H1 (cell line): ENCODE results near the gene POLN. TPM values are rescaled to one million over a fixed set of nuclear protein-coding genes. Genes with fewer than 3 reads are reported as not detected.

Experiments
- CTCF ChIA-PET: fragments of 300-600 bp; sonication (Branson Sonifier 250); formaldehyde crosslinking; loops from one replicate; lab custom pipeline; 2021; ENCODE audit not compliant: partially characterized antibody; lab: Charles Lee
- POLR2A ChIA-PET: fragments of 300-600 bp; sonication (Branson Sonifier 250); formaldehyde crosslinking; loops from one replicate; lab custom pipeline; 2021; ENCODE audit warnings: inconsistent platforms; ENCODE audit not compliant: partially characterized antibody; lab: Charles Lee
- DNase-seq, 2 experiments: peaks; one replicate each; pipeline versions ENCODE4 v3.0.0 to v3.0.0-alpha.2; 2010 to 2022; ENCODE audit warnings: low spot score in 2 of 2, low read depth in 1 of 2, mixed read lengths in 1 of 2
- FAIRE-seq: peaks from 2 replicates; lab custom pipeline; 2011; peaks lifted over from hg19 to GRCh38; lab: Jason Lieb, UNC
- H2AFZ ChIP-seq: 2 replicates; pipeline ENCODE4 v1.8.1; 2012; ENCODE audit warnings: low read length, inconsistent platforms
- H2AK5ac ChIP-seq: 2 replicates; pipeline ENCODE4 v1.6.1; 2013; ENCODE audit warnings: low read depth, low read length
- H2BK120ac ChIP-seq: replicated peaks from 2 replicates; pipeline ENCODE3; 2013; ENCODE audit warnings: low read depth, low read length, inconsistent platforms
- H2BK12ac ChIP-seq: 2 replicates; pipeline ENCODE4 v1.6.1; 2013; ENCODE audit warnings: low read depth, low read length
- H2BK15ac ChIP-seq: 2 replicates; pipeline ENCODE4 v1.6.1; 2013; ENCODE audit warnings: low read length
- H2BK20ac ChIP-seq: 2 replicates; pipeline ENCODE4 v1.6.1; 2013; ENCODE audit warnings: low read length
- H2BK5ac ChIP-seq: 2 replicates; pipeline ENCODE4 v1.6.1; 2013; ENCODE audit warnings: low read depth, low read length
- H3K14ac ChIP-seq: 2 replicates; pipeline ENCODE4 v1.6.1; 2013; ENCODE audit warnings: inconsistent platforms; ENCODE audit not compliant: insufficient read length
- H3K18ac ChIP-seq: 2 replicates; pipeline ENCODE4 v1.6.1; 2013; ENCODE audit warnings: low read length; ENCODE audit errors: extremely low read depth
- H3K23ac ChIP-seq: 2 replicates; pipeline ENCODE4 v1.6.1; 2013; ENCODE audit warnings: inconsistent platforms; ENCODE audit not compliant: insufficient read length
- H3K23me2 ChIP-seq: 2 replicates; pipeline ENCODE4 v1.6.1; 2013; ENCODE audit warnings: low read depth, low read length
- H3K27ac ChIP-seq: 2 replicates; pipeline ENCODE4 v1.6.1; 2011; ENCODE audit warnings: low read depth, low read length, inconsistent platforms
- H3K27me3 ChIP-seq, 4 experiments: replicated peaks in 1 of 4; 1 replicate in 1 of 4; 2 replicates in 3 of 4; pipeline versions ENCODE4 v1.6.1 to v1.8.1; 2011 to 2013; ENCODE audit warnings: low read length in 3 of 4, mild to moderate bottlenecking in 3 of 4, inconsistent platforms in 2 of 4, mixed read lengths in 2 of 4, moderate library complexity in 1 of 4; ENCODE audit not compliant: control insufficient read depth in 3 of 4, insufficient read depth in 3 of 4; ENCODE audit errors: extremely low read depth in 1 of 4
- H3K36me3 ChIP-seq, 4 experiments: 2 replicates each; pipeline versions ENCODE4 v1.6.1 to v1.8.1; 2011 to 2013; ENCODE audit warnings: mild to moderate bottlenecking in 4 of 4, low read length in 3 of 4, moderate library complexity in 2 of 4, control low read depth in 1 of 4, inconsistent platforms in 1 of 4; ENCODE audit not compliant: insufficient read depth in 4 of 4, control insufficient read depth in 2 of 4
- H3K4ac ChIP-seq: replicated peaks from 2 replicates; pipeline ENCODE3; 2013; ENCODE audit warnings: low read length, low read depth, mixed read lengths, inconsistent platforms; ENCODE audit not compliant: insufficient read length
- H3K4me1 ChIP-seq, 4 experiments: replicated peaks in 1 of 4; 1 replicate in 1 of 4; 2 replicates in 3 of 4; pipeline versions ENCODE4 v1.6.1 to v1.8.1; 2011 to 2013; ENCODE audit warnings: low read length in 3 of 4, inconsistent platforms in 2 of 4, mixed read lengths in 1 of 4; ENCODE audit not compliant: insufficient read depth in 4 of 4, control insufficient read depth in 3 of 4
- H3K4me2 ChIP-seq, 2 experiments: 2 replicates each; pipeline versions ENCODE4 v1.6.1 to v1.8.1; 2011 to 2013; ENCODE audit warnings: low read depth in 2 of 2, low read length in 2 of 2, control low read depth in 1 of 2, inconsistent platforms in 1 of 2, mild to moderate bottlenecking in 1 of 2; ENCODE audit not compliant: insufficient read depth in 1 of 2
- H3K4me3 ChIP-seq, 4 experiments: fragments of 200-600, 300-600 bp in 1 of 4; sonication (generic), shearing (Covaris generic), sonication (Bioruptor Twin) in 1 of 4; 2 replicates each; pipeline versions ENCODE4 v1.5.1 to v1.8.1; 2011 to 2016; ENCODE audit warnings: low read length in 4 of 4, low read depth in 3 of 4, control low read depth in 2 of 4, inconsistent platforms in 2 of 4, mild to moderate bottlenecking in 2 of 4, mixed read lengths in 1 of 4, moderate library complexity in 1 of 4; ENCODE audit not compliant: insufficient read depth in 2 of 4; ENCODE audit errors: extremely low read depth in 1 of 4
- H3K56ac ChIP-seq: replicated peaks from 2 replicates; pipeline ENCODE3; 2013; ENCODE audit warnings: low read depth, mild to moderate bottlenecking, mixed read lengths, low read length, inconsistent platforms; ENCODE audit not compliant: insufficient read length
- H3K79me1 ChIP-seq: 2 replicates; pipeline ENCODE4 v1.6.1; 2013; ENCODE audit warnings: low read depth, low read length, control low read depth
- H3K79me2 ChIP-seq, 2 experiments: 2 replicates each; pipeline versions ENCODE4 v1.6.1 to v1.8.1; 2012 to 2013; ENCODE audit warnings: low read length in 2 of 2, mild to moderate bottlenecking in 2 of 2, inconsistent platforms in 1 of 2; ENCODE audit not compliant: insufficient read depth in 2 of 2, control insufficient read depth in 1 of 2
- H3K9ac ChIP-seq, 4 experiments: replicated peaks in 1 of 4; 1 replicate in 1 of 4; 2 replicates in 3 of 4; pipeline versions ENCODE4 v1.6.1 to v1.8.1; 2011 to 2013; ENCODE audit warnings: low read depth in 3 of 4, low read length in 3 of 4, control low read depth in 2 of 4, mild to moderate bottlenecking in 2 of 4, moderate library complexity in 2 of 4, inconsistent platforms in 1 of 4; ENCODE audit errors: extremely low read depth in 1 of 4
- H3K9me3 ChIP-seq, 2 experiments: 2 replicates each; pipeline versions ENCODE4 v1.6.1 to v1.8.1; 2012 to 2013; ENCODE audit warnings: mild to moderate bottlenecking in 2 of 2, moderate library complexity in 2 of 2, control low read depth in 1 of 2, inconsistent platforms in 1 of 2, low read depth in 1 of 2, low read length in 1 of 2, mixed read lengths in 1 of 2; ENCODE audit not compliant: insufficient read depth in 2 of 2
- H4K20me1 ChIP-seq, 2 experiments: replicated peaks in 1 of 2; 2 replicates each; pipeline versions ENCODE3 to v1.8.1; 2011 to 2013; ENCODE audit warnings: inconsistent platforms in 2 of 2, low read length in 2 of 2, mild to moderate bottlenecking in 1 of 2; ENCODE audit not compliant: insufficient read depth in 2 of 2, control insufficient read depth in 1 of 2
- H4K5ac ChIP-seq: 2 replicates; pipeline ENCODE4 v1.6.1; 2013; ENCODE audit warnings: low read length, low read depth, mixed read lengths, inconsistent platforms; ENCODE audit not compliant: insufficient read length
- H4K8ac ChIP-seq: 2 replicates; pipeline ENCODE4 v1.8.0; 2013; ENCODE audit warnings: mild to moderate bottlenecking, moderate library complexity, low read length, inconsistent platforms; ENCODE audit not compliant: insufficient read depth; ENCODE audit errors: extremely low read depth
- H4K91ac ChIP-seq: replicated peaks from 2 replicates; pipeline ENCODE3; 2013; ENCODE audit warnings: low read length, mixed read lengths, inconsistent platforms; ENCODE audit not compliant: insufficient read length
- ASH2L ChIP-seq: fragments of 200-600, 300-600 bp; sonication (generic); IDR thresholded peaks from one replicate; pipeline ENCODE4 v1.7.1; 2017; ENCODE audit warnings: low read length
- BACH1 ChIP-seq: IDR thresholded peaks from 2 replicates; pipeline ENCODE4 v1.6.1; 2012; ENCODE audit warnings: low read length, improper control_type of control experiment
- CEBPB ChIP-seq: IDR thresholded peaks from 2 replicates; pipeline ENCODE4 v1.6.1; 2012; ENCODE audit warnings: low read depth, low read length
- CHD1 ChIP-seq: IDR thresholded peaks from 2 replicates; pipeline ENCODE4 v1.6.1; 2012; ENCODE audit warnings: low read depth, low read length, improper control_type of control experiment
- CREB1 ChIP-seq: IDR thresholded peaks from 2 replicates; pipeline ENCODE4 v1.6.1; 2012; ENCODE audit warnings: inconsistent platforms
- GABPA ChIP-seq: IDR thresholded peaks from 2 replicates; pipeline ENCODE4 v1.6.1; 2011; ENCODE audit warnings: mild to moderate bottlenecking, low read length, moderate library complexity, borderline replicate concordance; ENCODE audit not compliant: insufficient read depth
- GTF2F1 ChIP-seq: IDR thresholded peaks from 2 replicates; pipeline ENCODE4 v1.6.1; 2012; ENCODE audit warnings: low read depth, low read length, improper control_type of control experiment, borderline replicate concordance
- HDAC2 ChIP-seq, 2 experiments: fragments of 300-600 bp in 1 of 2; sonication (generic) in 1 of 2; IDR thresholded peaks; 2 replicates each; pipeline ENCODE4 v1.6.1; 2011 to 2012; ENCODE audit warnings: low read depth in 2 of 2, low read length in 2 of 2, mild to moderate bottlenecking in 2 of 2, moderate library complexity in 2 of 2, borderline replicate concordance in 1 of 2, inconsistent platforms in 1 of 2
- KDM1A ChIP-seq: fragments of 200-600, 300-600 bp; sonication (generic); IDR thresholded peaks from 2 replicates; pipeline ENCODE4 v1.7.1; 2016; ENCODE audit warnings: mild to moderate bottlenecking, low read length, borderline replicate concordance
- NRF1 ChIP-seq: IDR thresholded peaks from 2 replicates; pipeline ENCODE4 v1.6.1; 2011; ENCODE audit warnings: mild to moderate bottlenecking, low read depth, low read length, improper control_type of control experiment
- POLR2A ChIP-seq, 2 experiments: IDR thresholded peaks; 1 replicate in 1 of 2; 2 replicates in 1 of 2; pipeline ENCODE4 v1.6.1; 2011; ENCODE audit warnings: low read depth in 2 of 2, low read length in 2 of 2, mild to moderate bottlenecking in 2 of 2; ENCODE audit errors: control extremely low read depth in 1 of 2
- POU5F1 ChIP-seq: IDR thresholded peaks from 2 replicates; pipeline ENCODE4 v1.6.1; 2011; ENCODE audit warnings: low read depth, mild to moderate bottlenecking, low read length, moderate library complexity
- SAP30 ChIP-seq: fragments of 300-600 bp; sonication (generic); IDR thresholded peaks from 2 replicates; pipeline ENCODE4 v1.7.1; 2012; ENCODE audit warnings: low read length, moderate library complexity, mild to moderate bottlenecking, inconsistent platforms; ENCODE audit not compliant: insufficient read depth, insufficient replicate concordance
- SUZ12 ChIP-seq: fragments of 200-600 bp; sonication (generic); IDR thresholded peaks from 2 replicates; pipeline ENCODE4 v1.6.1; 2012; ENCODE audit warnings: mild to moderate bottlenecking, inconsistent platforms, low read length, moderate library complexity, mixed read lengths
- TAF1 ChIP-seq: IDR thresholded peaks from 2 replicates; pipeline ENCODE4 v1.6.1; 2011; ENCODE audit warnings: mild to moderate bottlenecking, low read depth, low read length
- TEAD4 ChIP-seq: IDR thresholded peaks from 2 replicates; pipeline ENCODE4 v1.6.1; 2012; ENCODE audit warnings: low read depth, low read length, inconsistent platforms, mixed read lengths
- WGBS, 2 experiments: shearing (Covaris generic) in 1 of 2; methylation state at CpG; one replicate each; pipeline versions ENCODE4 v1.1.6 to v1.1.7; 2013 to 2015; ENCODE audit warnings: low lambda C conversion rate in 2 of 2, mixed read lengths in 2 of 2, inconsistent platforms in 1 of 2, low coverage in 1 of 2, missing lambda C conversion rate in 1 of 2; ENCODE audit not compliant: insufficient replicate concordance in 2 of 2, insufficient coverage in 1 of 2, insufficient read length in 1 of 2; ENCODE audit errors: extremely low coverage in 1 of 2, missing lambda C conversion rate in 1 of 2; 5-methylcytosine and 5-hydroxymethylcytosine counted together
- polyA plus RNA-seq, 7 experiments: library from polyadenylated mRNA; depleted of rRNA in 3 of 7; stranded (reverse) in 5 of 7; unstranded in 2 of 7; fragments of >200 nt in 5 of 7; fragments of 200-250 nt in 2 of 7; gene quantifications; 1 replicate in 5 of 7; 2 replicates in 1 of 7; 4 replicates in 1 of 7; pipeline versions ENCODE4 v1.2.1 to v1.2.3, GENCODE V29; 2011 to 2013; ENCODE audit warnings: missing spikeins in 2 of 7, mixed read lengths in 2 of 7
- total RNA-seq: library from RNA; stranded (reverse); fragmentation: NEBNext Ultra II Directional; extraction: Animal tissue kit (Norgen Biotek cat#: 25700); gene quantifications from 2 replicates; pipeline ENCODE4 v1.2.1, GENCODE V29; 2021

The POLN gene
- total and polyA plus RNA-seq, 2 of the 8 experiments (the other 6 are each of a cell fraction or from before 2014, with no cell fraction given): 0.98 to 1.5 TPM

DNA sequence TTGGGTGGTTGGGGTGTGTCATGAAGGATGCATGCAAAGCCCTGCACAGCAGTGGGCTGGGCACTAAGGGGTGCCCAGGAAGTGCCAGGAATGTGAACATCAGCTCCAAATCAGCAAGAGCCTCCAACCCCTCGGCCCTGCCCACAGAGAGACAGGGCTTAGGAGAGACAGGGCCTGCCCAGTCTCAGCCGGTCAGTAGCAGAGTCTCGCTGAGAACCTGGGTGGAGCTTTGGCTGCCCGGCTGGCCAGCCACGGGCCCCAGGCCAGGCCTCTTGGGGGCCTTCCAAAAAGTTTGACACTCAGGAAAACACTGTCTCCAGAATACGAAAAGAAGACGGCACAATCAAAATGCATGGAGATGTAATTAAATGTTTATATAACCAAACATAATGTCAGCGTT is 24.3 kb upstream of the POLN start:
- Histone ChIP-seq H3K23me2 (peaks cover 7% of the 10 kb centered on the region; the same call in 1 of the 2 replicates), H3K27me3 (no peaks in the 10 kb centered on the region), H3K4me3 (no peak overlapping the region), H3K4me1 (peaks cover 0 to 15% (median 10%) of the 10 kb centered on the region in 4 experiments; a peak in 5 of 7 replicates), H2BK12ac (0 out of 2 replicates have a peak overlapping the region, but pooled peaks have one; percentile 39), H2BK20ac (no peak overlapping the region), H3K14ac (no peak overlapping the region), H2BK5ac (no peak overlapping the region), H3K18ac (no peak overlapping the region), H3K56ac (no peak overlapping the region), H4K8ac (no peak overlapping the region), H3K4me2 (no peak overlapping the region), H3K36me3 (no peaks in the 10 kb centered on the region), H3K27ac (no peak overlapping the region), H2AFZ (no peak overlapping the region), H3K79me1 (no peaks in the 10 kb centered on the region), H2BK120ac (no peak overlapping the region), H3K9ac (no peak overlapping the region), H4K20me1 (no peaks in the 10 kb centered on the region), H3K4ac (no peak overlapping the region), H2AK5ac (no peak overlapping the region), H3K79me2 (no peaks in the 10 kb centered on the region), H3K9me3 (no peaks in the 10 kb centered on the region), H4K91ac (no peak overlapping the region), H2BK15ac (no peak overlapping the region), H4K5ac (no peak overlapping the region), H3K23ac (no peak overlapping the region)
- ChIA-PET CTCF (interaction anchor here (1.1 to 1.5 kb wide), 2 partner anchors 15 to 194 kb away, joined by 3 to 4 read pairs; no protein-coding TSS in a partner anchor), POLR2A (no interaction called here)
- no peak for DNase-seq
- WGBS, 2 experiments: 91% methylated on average over 8 of the region's 8 CpGs; no CpG with 5 or more reads in 1 of the 2 experiments
- no peak for FAIRE-seq
- TF ChIP-seq GABPA: no peak
- TF ChIP-seq POU5F1: no peak
- TF ChIP-seq TAF1: no peak
- TF ChIP-seq NRF1: no peak
- TF ChIP-seq CREB1: no peak
- TF ChIP-seq SAP30: no peak
- no peak for TF ChIP-seq HDAC2 (IDR thresholded peaks at IDR 0.05; ENCODE audit: borderline replicate concordance in 1 of 2, low read depth in 2 of 2, low read length in 2 of 2)
- TF ChIP-seq CHD1: no peak
- TF ChIP-seq TEAD4: no peak
- TF ChIP-seq BACH1: no peak
- TF ChIP-seq KDM1A: no peak
- TF ChIP-seq SUZ12: no peak
- no peak for TF ChIP-seq POLR2A (IDR thresholded peaks at IDR 0.05; ENCODE audit: control extremely low read depth in 1 of 2, low read depth in 2 of 2, low read length in 2 of 2)
- no peak for TF ChIP-seq CEBPB
- no peak for TF ChIP-seq GTF2F1
- TF ChIP-seq ASH2L: no peak
